ENCODE results near the gene VTI1A.

Gene VTI1A

GRCh38 chr10:112546474-112546873 is 99.5 kb downstream of the VTI1A start:
- no peak for DNase-seq (ENCODE audit: low read depth)

- no peak for DNase-seq (ENCODE audit: low read depth)
These were observed 101.7 kb downstream of the VTI1A start for GRCh38 chr10:112548535-112549276.

- DNase-seq (ENCODE audit: low read depth), result no peak
These were observed 105.6 kb downstream of the VTI1A start for GRCh38 chr10:112552593-112553110.

- no peak for DNase-seq (ENCODE audit: low read depth)
These were observed 106.3 kb downstream of the VTI1A start for GRCh38 chr10:112553315-112553714.

- DNase-seq (ENCODE audit: low read depth), result no peak
These were observed 107.2 kb downstream of the VTI1A start for GRCh38 chr10:112554263-112554662.

- DNase-seq (ENCODE audit: low read depth), result no peak
These were observed 110.2 kb downstream of the VTI1A start for GRCh38 chr10:112557197-112557596.

GRCh38 chr10:112558476-112559142 is 111.6 kb downstream of the VTI1A start:
- DNase-seq (ENCODE audit: low read depth), result no peak

- no peak for DNase-seq (ENCODE audit: low read depth)
These were observed 112.3 kb downstream of the VTI1A start for GRCh38 chr10:112559349-112559748.

GRCh38 chr10:112562122-112562521 is 115.1 kb downstream of the VTI1A start:
- DNase-seq (ENCODE audit: low read depth), result no peak

- DNase-seq (ENCODE audit: low read depth), result no peak
These were observed 116.0 kb downstream of the VTI1A start for GRCh38 chr10:112562809-112563663.

- no peak for DNase-seq (ENCODE audit: low read depth)
These were observed 117.3 kb downstream of the VTI1A start for GRCh38 chr10:112564337-112564736.

- DNase-seq (ENCODE audit: low read depth), result no peak
These were observed 118.5 kb downstream of the VTI1A start for GRCh38 chr10:112565434-112566053.

- no peak for DNase-seq (ENCODE audit: low read depth)
These were observed 123.6 kb downstream of the VTI1A start for GRCh38 chr10:112570585-112570984.

- no peak for DNase-seq (ENCODE audit: low read depth)
These were observed 132.6 kb downstream of the VTI1A start for GRCh38 chr10:112579578-112579977.

- no peak for DNase-seq (ENCODE audit: low read depth)
These were observed 133.3 kb downstream of the VTI1A start for GRCh38 chr10:112580267-112580666.

- DNase-seq (ENCODE audit: low read depth), result no peak
These were observed 134.9 kb downstream of the VTI1A start for GRCh38 chr10:112581921-112582320.

- DNase-seq (ENCODE audit: low read depth), result no peak
These were observed 136.4 kb downstream of the VTI1A start for GRCh38 chr10:112583236-112583939.

- DNase-seq (ENCODE audit: low read depth), result no peak
These were observed 137.3 kb downstream of the VTI1A start for GRCh38 chr10:112584276-112584675.

GRCh38 chr10:112585126-112585525 is 138.1 kb downstream of the VTI1A start:
- DNase-seq (ENCODE audit: low read depth), result no peak

- no peak for DNase-seq (ENCODE audit: low read depth)
These were observed 138.9 kb downstream of the VTI1A start for GRCh38 chr10:112585960-112586359.

- DNase-seq (ENCODE audit: low read depth), result no peak
These were observed 140.7 kb downstream of the VTI1A start for GRCh38 chr10:112587729-112588128.

Data from activated T-cell treated with anti-CD3 and anti-CD28 coated beads for 24 hours (primary cell).